PC-9 (cell line): ENCODE results near the gene FIGNL2. TPM values are rescaled to one million over a fixed set of nuclear protein-coding genes. Genes with fewer than 3 reads are reported as not detected.
"Not testable (repeated sequence)": the region's sequence is repeated elsewhere in the genome, so short reads cannot be mapped to it uniquely, and the experiment has no call there.

Source experiments
- BruUV-seq: library from RNA; stranded (reverse); fragments of 400-500 nt; replicated peaks from 2 replicates; lab custom pipeline; 2021; lab: Mats Ljungman, UMichigan
- CTCF ChIA-PET: fragments of 300-600 bp; sonication (Branson Sonifier 250); formaldehyde crosslinking; loops from one replicate; lab custom pipeline; 2022; ENCODE audit warnings: antibody characterized with exemption; lab: Charles Lee
- POLR2A ChIA-PET: fragments of 300-600 bp; sonication (Branson Sonifier 250); formaldehyde crosslinking; loops from one replicate; lab custom pipeline; 2022; ENCODE audit warnings: antibody characterized with exemption; ENCODE audit not compliant: unreplicated experiment; lab: Charles Lee
- DNase-seq, 2 experiments: peaks; one replicate each; pipeline versions ENCODE4 v3.0.0 to v3.0.0-alpha.2; 2015 to 2022; ENCODE audit warnings: mixed read lengths in 1 of 2
- H2AFZ ChIP-seq: fragments of 200-600 bp; sonication (generic); 2 replicates; pipeline ENCODE4 v1.8.1; 2017; ENCODE audit warnings: antibody characterized with exemption
- H3F3A ChIP-seq: fragments of 200-600 bp; sonication (generic); 2 replicates; pipeline ENCODE4 v1.8.1; 2017; ENCODE audit warnings: antibody characterized with exemption, mild to moderate bottlenecking, low read depth; ENCODE audit not compliant: insufficient read depth
- H3K27ac ChIP-seq: fragments of 200-600 bp; sonication (generic); 2 replicates; pipeline ENCODE4 v1.6.1; 2016; ENCODE audit warnings: mixed run types
- H3K27me3 ChIP-seq: fragments of 200-600 bp; sonication (generic); 2 replicates; pipeline ENCODE4 v1.6.1; 2016; ENCODE audit warnings: low read depth, mixed run types; ENCODE audit not compliant: insufficient read depth
- H3K36me3 ChIP-seq: fragments of 200-600 bp; sonication (generic); 2 replicates; pipeline ENCODE4 v1.6.1; 2016; ENCODE audit warnings: low read depth, mixed run types
- H3K4me1 ChIP-seq: fragments of 200-600 bp; sonication (generic); replicated peaks from 2 replicates; pipeline ENCODE4 v1.6.1; 2016; ENCODE audit warnings: mixed run types; ENCODE audit not compliant: insufficient read depth
- H3K4me2 ChIP-seq: fragments of 200-600 bp; sonication (generic); 2 replicates; pipeline ENCODE4 v1.6.1; 2017; ENCODE audit warnings: mixed run types
- H3K4me3 ChIP-seq: fragments of 200-600 bp; sonication (generic); 2 replicates; pipeline ENCODE4 v1.6.1; 2016; ENCODE audit warnings: mixed run types
- H3K79me2 ChIP-seq: fragments of 200-600 bp; sonication (generic); 2 replicates; pipeline ENCODE4 v1.6.1; 2017; ENCODE audit warnings: low read depth, mixed run types
- H3K9me2 ChIP-seq: fragments of 200-600 bp; sonication (generic); 2 replicates; pipeline ENCODE4 v1.8.1; 2017; ENCODE audit warnings: mild to moderate bottlenecking; ENCODE audit not compliant: insufficient read depth
- H3K9me3 ChIP-seq: fragments of 200-600 bp; sonication (generic); 2 replicates; pipeline ENCODE4 v1.8.1; 2016; ENCODE audit warnings: low read depth; ENCODE audit not compliant: insufficient read depth
- H4K20me1 ChIP-seq: fragments of 200-600 bp; sonication (generic); 2 replicates; pipeline ENCODE4 v1.8.1; 2017; ENCODE audit not compliant: insufficient read depth
- EZH2 ChIP-seq: fragments of 200-600 bp; sonication (generic); IDR thresholded peaks from 2 replicates; pipeline ENCODE4 v1.8.0; 2017; ENCODE audit warnings: antibody characterized with exemption, low read depth
- intact Hi-C: fragments of 100-400 bp; cut with micrococcal nuclease; formaldehyde crosslinking; loops from one replicate; pipeline ENCODE4 v1.10.0; 2022; ENCODE audit not compliant: unreplicated experiment
- total RNA-seq: library from RNA; stranded (reverse); gene quantifications from 2 replicates; pipeline ENCODE4 v1.2.3, GENCODE V29; 2021
- TF ChIP-seq, protein P1 (sequence below): fragments of 200-600 bp; sonication (generic); conservative IDR thresholded peaks from 2 replicates; pipeline ENCODE4 v1.6.1; 2017; ENCODE audit warnings: mixed run types, antibody characterized with exemption, mild to moderate bottlenecking, moderate library complexity

The FIGNL2 gene
- total RNA-seq, 1 experiment from 2014 or later, result not detected

DNA sequence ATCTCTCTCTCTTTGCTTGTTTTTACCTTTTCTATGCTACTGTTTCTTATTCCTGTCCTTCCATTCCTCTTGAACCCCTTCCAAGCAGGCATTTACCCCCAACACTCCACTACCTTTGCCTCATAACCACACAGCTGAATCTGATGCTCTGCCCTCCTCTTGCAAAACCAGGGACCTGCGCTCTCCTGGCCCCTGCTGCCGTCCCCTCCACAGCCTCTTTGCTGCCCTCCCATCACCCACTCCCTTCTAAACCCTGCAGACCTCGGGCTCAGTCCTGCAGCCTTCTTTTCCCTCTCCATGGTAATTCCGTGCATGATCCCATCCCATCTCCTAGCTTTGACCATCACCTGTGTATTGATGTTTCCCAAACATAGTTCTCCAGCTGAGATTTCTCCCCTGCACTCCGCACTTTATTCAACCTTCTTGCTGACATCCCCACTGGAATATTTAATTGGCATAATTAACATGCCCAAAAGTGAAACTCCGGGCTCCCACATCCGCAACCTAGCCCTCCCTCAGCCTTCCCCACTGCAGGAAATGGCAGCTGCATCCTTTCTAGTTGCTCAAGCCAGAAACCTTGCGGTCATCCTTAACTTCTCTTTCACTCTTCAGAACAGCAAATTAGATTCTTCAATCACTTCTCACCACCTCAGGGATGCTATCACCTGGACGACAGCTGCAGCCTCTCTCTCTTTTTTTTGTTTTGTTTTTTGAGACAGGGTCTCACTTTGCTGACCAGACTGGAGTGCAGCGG, 16.0 kb downstream of the FIGNL2 start:
- TF ChIP-seq, protein P1, sequence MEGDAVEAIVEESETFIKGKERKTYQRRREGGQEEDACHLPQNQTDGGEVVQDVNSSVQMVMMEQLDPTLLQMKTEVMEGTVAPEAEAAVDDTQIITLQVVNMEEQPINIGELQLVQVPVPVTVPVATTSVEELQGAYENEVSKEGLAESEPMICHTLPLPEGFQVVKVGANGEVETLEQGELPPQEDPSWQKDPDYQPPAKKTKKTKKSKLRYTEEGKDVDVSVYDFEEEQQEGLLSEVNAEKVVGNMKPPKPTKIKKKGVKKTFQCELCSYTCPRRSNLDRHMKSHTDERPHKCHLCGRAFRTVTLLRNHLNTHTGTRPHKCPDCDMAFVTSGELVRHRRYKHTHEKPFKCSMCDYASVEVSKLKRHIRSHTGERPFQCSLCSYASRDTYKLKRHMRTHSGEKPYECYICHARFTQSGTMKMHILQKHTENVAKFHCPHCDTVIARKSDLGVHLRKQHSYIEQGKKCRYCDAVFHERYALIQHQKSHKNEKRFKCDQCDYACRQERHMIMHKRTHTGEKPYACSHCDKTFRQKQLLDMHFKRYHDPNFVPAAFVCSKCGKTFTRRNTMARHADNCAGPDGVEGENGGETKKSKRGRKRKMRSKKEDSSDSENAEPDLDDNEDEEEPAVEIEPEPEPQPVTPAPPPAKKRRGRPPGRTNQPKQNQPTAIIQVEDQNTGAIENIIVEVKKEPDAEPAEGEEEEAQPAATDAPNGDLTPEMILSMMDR, result no peak
- no peak for TF ChIP-seq EZH2
- H3K79me2 ChIP-seq, result no peaks in the 10 kb centered on the region
- H3K4me3 ChIP-seq, result no peak overlapping the region
- no peak overlapping the region for H3K27ac ChIP-seq
- no peaks in the 10 kb centered on the region for H3K36me3 ChIP-seq
- no peaks in the 10 kb centered on the region for H3K4me1 ChIP-seq
- no peaks in the 10 kb centered on the region for H3K9me2 ChIP-seq
- BruUV-seq, result no TSS peak
- ChIA-PET POLR2A (no interaction called here), CTCF (no interaction called here)
- no peak for DNase-seq
- intact Hi-C loops, result no loop called here
- no peaks in the 10 kb centered on the region for H3F3A ChIP-seq
- no peaks in the 10 kb centered on the region for H4K20me1 ChIP-seq
- no peak overlapping the region for H3K4me2 ChIP-seq
- no peaks in the 10 kb centered on the region for H3K9me3 ChIP-seq
- peaks cover 98% of the 10 kb centered on the region for H3K27me3 ChIP-seq
- H2AFZ ChIP-seq, result no peak overlapping the region

DNA sequence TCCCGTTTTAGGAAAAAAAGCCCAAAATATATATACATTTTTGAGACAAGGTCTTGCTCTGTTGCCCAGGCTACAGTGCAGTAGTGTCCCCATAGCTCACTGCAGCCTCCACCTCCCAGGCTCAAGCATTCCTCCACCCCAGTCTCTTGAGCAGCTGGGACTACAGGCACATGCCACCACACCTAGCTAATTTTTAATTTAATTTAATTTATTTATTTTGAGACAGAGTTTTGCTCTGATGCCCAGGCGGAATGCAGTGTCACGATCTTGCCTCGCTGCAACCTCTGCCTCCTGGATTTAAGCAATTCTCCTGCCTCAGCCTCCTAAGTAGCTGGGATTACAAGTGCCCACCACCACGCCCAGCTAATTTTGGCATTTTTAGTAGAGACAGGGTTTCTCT, 16.7 kb downstream of the FIGNL2 start:
- H3K27ac ChIP-seq, intact Hi-C loops, H3F3A ChIP-seq, H2AFZ ChIP-seq, H3K36me3 ChIP-seq, DNase-seq, H3K4me2 ChIP-seq, H3K79me2 ChIP-seq, BruUV-seq, H3K4me1 ChIP-seq, H3K9me2 ChIP-seq, POLR2A ChIA-PET, H4K20me1 ChIP-seq, CTCF ChIA-PET, H3K9me3 ChIP-seq, H3K4me3 ChIP-seq: not testable (repeated sequence)
- H3K27me3 ChIP-seq, result peaks cover 94% of the 10 kb centered on the region

DNA sequence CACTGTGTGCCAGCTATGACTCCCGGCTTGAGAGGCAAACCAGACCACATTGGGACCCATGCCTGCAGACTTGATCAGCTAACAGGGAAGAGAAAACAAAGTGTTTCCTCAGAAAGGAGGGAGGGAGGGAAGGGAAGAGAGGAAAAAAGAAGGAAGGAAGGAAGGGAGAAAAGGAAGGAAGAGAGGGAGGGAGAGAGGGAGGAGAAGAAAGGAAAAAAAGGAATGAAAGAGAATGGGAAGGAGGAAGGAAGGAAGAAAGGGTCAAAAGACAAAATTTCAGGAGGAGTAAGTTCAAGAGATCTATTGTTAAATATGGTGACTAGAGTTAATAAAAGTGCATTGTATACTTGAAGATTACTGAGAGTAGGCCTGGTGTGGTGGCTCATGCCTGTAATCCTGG, 18.9 kb downstream of the FIGNL2 start:
- no peak overlapping the region for H3K4me3 ChIP-seq
- ChIA-PET CTCF (no interaction called here), POLR2A (no interaction called here)
- intact Hi-C loops, result no loop called here
- no peak for TF ChIP-seq EZH2
- TF ChIP-seq, protein P1, result no peak
- no peak for DNase-seq
- no peak overlapping the region for H2AFZ ChIP-seq
- no peaks in the 10 kb centered on the region for H3K36me3 ChIP-seq
- H3F3A ChIP-seq, result no peaks in the 10 kb centered on the region
- BruUV-seq, result no TSS peak
- H3K9me3 ChIP-seq, result no peaks in the 10 kb centered on the region
- no peaks in the 10 kb centered on the region for H3K4me1 ChIP-seq
- no peaks in the 10 kb centered on the region for H3K79me2 ChIP-seq
- no peak overlapping the region for H3K27ac ChIP-seq
- H3K4me2 ChIP-seq, result no peak overlapping the region
- no peaks in the 10 kb centered on the region for H3K9me2 ChIP-seq
- no peaks in the 10 kb centered on the region for H4K20me1 ChIP-seq
- H3K27me3 ChIP-seq, result peaks cover 72% of the 10 kb centered on the region
